ENCODE measurements around the gene PSRC1.

- TF ChIP-seq CTCF (conservative IDR thresholded peaks at IDR 0.05; ENCODE audit: low read depth, low read length) = no peak
- no peak for TF ChIP-seq EZH2 (IDR thresholded peaks at IDR 0.05; ENCODE audit: borderline replicate concordance, low read depth, low read length, poor library complexity, severe bottlenecking)
These were observed 31.4 kb downstream of the PSRC1 start for GRCh38 chr1:109251277-109252166.
